Neural progenitor cell (in vitro differentiated cells): ENCODE measurements around the gene HIVEP2.

Experiments
- CTCF ChIP-seq: fragments of 200-600 bp; sonication (generic); IDR thresholded peaks from 2 replicates; pipeline ENCODE4 v1.5.1; 2017; ENCODE audit warnings: antibody characterized with exemption, mild to moderate bottlenecking
- EZH2 ChIP-seq: fragments of 200-600 bp; sonication (generic); IDR thresholded peaks from 2 replicates; pipeline ENCODE4 v1.6.1; 2017; ENCODE audit warnings: antibody characterized with exemption, mild to moderate bottlenecking, moderate library complexity
- EZH2phosphoT487 ChIP-seq: fragments of 200-600 bp; sonication (generic); IDR thresholded peaks from 2 replicates; pipeline ENCODE4 v1.6.1; 2017; ENCODE audit warnings: antibody characterized with exemption

GRCh38 chr6:142886431-142887170 is 58.4 kb downstream of the HIVEP2 start:
- TF ChIP-seq CTCF (peak; percentile 14), EZH2phosphoT487 (no peak), EZH2 (no peak)
